Prostate gland (tissue), 2 donors: Measurements from ENCODE around the gene ITIH3.

ENCODE experiments used
- CTCF ChIP-seq, 4 experiments: fragments of 200-600 bp in 2 of 4; fragments of 450-650 bp in 2 of 4; sonication (generic) in 2 of 4; IDR thresholded peaks; 1 replicate in 3 of 4; 2 replicates in 1 of 4; pipeline ENCODE4 v1.5.1; 2016 to 2019; ENCODE audit warnings: antibody characterized with exemption in 4 of 4, mild to moderate bottlenecking in 2 of 4, moderate library complexity in 2 of 4
- POLR2A ChIP-seq: fragments of 450-650 bp; IDR thresholded peaks from one replicate; pipeline ENCODE4 v1.6.1; 2016; ENCODE audit warnings: antibody characterized with exemption, mild to moderate bottlenecking
- POLR2AphosphoS5 ChIP-seq: sonication (generic); formaldehyde crosslinking; IDR thresholded peaks from one replicate; pipeline ENCODE4 v1.6.1; 2017; ENCODE audit warnings: antibody characterized with exemption

GRCh38 chr3:52835766-52836470 is 41.3 kb downstream of the ITIH3 start:
- TF ChIP-seq POLR2A (no peak), CTCF (IDR thresholded peaks at IDR 0.05) (no peak), POLR2AphosphoS5 (no peak)
